HG03342 (cell line): ENCODE measurements around the gene TMED1.

Experiments used
- ATAC-seq: cut with Tn5 transposase; IDR thresholded peaks from one replicate; pipeline ENCODE4 v1.9.1; 2021; ENCODE audit warnings: mild to moderate bottlenecking, moderate library complexity; ENCODE audit not compliant: unreplicated experiment

Gene TMED1

DNA sequence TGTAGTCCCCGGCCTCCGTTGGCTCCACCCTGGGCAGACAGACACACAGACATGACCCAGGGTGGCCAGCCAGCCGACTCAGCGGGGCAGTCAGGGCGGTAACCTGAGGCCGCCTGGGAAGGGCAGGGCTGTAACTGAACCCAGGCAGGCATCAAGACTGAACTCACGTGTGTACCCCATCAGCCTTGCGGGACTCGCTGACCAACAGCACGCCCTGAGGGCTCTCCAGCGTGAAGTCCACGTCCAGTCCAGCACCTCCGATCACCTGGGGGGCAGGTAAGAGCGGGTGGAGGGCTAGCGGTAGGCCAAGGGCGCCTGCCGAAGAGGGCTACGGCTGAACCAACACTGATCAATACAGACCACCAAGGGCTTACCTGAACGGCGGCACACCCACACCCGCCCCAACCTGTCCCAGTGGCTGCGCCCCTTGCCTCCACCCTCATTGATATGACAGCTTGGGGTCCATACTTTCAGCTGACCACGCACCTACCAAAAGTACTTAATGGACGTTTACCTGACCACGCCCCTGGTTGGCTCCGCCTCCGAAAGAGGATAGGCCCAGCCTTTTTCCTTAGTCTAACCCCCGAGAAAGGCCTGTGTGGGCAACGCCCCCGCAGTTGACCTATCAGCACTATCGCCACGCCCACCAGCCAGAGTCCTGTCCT lies 791 bp downstream of the TMED1 start:
- ATAC-seq = no peak

DNA sequence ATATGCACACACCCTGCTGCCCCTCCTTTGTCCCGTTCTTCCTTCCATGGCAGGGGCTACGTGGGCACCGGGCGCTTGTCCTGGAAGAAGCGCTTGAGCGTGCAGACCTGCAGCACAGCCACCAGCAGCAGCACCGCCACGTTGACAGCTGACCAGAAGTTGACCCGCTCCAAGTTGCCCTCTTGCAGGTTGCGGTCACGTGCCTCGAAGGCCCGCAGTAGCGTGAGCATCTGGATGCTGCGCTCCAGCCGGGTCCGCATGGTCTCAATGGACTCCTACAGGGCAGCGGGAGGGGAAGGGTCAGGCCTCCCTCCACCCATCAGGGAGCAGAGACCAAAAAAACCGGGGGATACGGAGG lies 3.1 kb downstream of the TMED1 start:
- ATAC-seq = no peak

DNA sequence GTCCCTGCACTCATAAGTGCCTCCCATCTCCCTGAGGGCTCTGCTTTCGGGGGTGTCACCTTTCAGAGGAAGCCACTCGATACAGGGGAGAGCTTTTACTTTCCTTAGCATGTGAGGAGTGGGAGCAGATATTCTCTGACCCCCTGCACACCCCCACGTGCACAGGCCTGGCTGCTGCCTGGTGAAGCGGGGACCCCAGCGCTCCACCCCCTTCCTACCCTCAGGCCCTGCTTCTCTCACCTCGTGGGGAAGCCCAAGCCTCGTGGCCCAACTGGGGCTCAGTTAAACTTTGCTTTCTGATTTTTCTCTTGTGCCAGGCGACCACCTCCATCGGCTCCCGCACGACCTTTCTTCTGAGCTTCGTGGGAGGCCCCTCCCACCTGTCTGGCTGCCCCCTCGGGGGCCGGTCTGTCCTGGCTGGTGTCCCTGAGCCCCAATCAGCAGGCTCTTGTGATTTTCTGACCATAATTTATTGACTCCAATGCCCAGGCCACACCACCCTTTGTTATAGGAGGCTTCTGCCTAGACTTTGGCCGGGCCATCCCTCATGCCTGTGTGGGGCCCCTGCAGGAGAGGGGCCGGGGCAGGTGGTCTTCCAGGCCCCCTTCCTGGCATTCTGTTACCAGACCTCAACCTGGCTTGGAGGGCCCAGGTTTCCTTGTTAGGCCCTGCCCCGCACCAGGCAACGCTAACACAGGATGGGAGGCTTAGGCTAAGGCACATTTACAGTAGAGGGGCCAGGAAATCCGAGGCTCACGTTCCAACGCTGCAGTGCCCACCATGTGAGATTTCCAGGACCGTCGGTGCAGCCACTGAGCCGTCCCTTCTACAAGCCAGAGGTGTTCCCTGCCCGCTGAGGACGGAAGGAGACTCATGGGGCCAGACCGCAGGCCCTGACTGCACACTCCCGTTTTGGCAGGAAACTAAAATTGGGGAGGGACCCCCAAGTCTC lies 3.7 kb downstream of the TMED1 start:
- no peak for ATAC-seq

DNA sequence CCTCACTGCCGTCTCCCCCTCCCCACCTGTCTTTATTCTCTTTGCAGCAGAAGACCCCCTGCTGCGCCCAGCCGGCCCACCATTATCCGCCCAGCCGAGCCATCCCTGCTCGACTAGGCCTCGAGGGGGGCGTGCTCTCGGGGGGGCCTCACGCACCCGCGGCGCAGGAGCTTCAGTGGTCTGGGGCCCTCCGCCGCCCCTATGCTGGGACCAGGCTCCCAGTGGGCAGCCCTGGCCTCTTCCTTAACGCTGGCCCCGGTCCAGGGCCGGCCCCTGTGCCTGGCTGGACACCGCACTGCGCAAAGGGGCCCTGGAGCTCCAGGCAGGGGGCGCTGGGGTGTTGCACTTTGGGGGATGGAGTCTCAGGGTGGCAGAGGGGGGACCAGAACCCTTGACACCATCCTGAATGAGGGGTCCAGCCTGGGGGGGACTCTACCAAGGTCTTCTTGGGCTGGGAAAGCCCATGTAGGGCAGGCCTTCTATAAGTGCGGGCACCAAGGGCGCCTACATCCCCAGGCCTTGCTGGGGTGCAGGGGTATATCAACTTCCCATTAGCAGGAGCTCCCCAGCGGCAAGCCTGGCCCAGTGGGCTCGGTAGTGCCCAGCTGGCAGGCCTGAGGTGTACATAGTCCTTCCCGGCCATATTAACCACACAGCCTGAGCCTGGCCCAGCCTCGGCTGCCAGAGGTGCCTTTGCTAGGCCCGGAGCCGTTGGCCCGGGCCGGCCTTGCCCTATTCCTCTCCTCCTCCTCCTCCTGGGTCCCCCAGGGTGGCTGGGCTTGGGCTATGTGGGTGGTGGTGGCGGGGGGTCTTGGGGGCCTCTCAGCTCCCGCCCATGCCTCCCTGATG lies 4.9 kb downstream of the TMED1 start:
- ATAC-seq = no peak

DNA sequence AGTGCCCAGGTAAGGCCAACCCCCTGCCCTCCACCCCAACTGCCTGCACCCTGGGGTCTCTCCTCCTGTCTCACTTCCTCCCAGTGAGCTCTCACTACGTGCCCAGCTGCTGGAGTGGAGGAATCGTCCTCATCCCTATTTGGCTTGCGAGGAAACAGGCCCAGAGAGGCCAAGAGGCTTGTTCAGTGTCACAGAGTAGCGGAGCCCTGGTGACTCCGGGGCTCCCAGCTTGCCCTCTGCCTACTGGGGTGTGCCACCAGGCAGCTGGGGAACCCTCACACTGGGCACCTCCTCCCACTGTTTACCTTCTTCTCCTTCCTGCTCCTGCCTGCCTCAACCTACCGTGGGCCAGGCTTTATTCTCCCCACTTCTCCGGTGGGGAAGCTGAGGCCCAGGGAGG lies 5.6 kb downstream of the TMED1 start:
- ATAC-seq = no peak

DNA sequence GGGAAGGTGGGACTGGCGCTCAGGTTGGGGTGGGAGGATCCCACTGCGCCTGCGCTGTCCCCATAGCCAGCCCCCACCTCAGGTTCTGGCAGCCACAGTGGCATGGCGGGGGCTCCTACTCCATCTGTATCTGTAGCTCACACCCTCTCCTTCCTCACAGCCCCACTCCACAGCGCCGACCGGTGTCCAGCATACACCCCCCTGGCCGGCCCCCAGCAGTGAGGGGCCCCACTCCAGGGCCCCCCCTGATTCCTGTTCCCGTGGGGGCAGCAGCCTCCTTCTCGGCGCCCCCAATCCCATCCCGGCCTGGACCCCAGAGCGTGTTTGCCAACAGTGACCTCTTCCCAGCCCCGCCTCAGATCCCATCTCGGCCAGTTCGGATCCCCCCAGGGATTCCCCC lies 6.0 kb downstream of the TMED1 start:
- no peak for ATAC-seq

DNA sequence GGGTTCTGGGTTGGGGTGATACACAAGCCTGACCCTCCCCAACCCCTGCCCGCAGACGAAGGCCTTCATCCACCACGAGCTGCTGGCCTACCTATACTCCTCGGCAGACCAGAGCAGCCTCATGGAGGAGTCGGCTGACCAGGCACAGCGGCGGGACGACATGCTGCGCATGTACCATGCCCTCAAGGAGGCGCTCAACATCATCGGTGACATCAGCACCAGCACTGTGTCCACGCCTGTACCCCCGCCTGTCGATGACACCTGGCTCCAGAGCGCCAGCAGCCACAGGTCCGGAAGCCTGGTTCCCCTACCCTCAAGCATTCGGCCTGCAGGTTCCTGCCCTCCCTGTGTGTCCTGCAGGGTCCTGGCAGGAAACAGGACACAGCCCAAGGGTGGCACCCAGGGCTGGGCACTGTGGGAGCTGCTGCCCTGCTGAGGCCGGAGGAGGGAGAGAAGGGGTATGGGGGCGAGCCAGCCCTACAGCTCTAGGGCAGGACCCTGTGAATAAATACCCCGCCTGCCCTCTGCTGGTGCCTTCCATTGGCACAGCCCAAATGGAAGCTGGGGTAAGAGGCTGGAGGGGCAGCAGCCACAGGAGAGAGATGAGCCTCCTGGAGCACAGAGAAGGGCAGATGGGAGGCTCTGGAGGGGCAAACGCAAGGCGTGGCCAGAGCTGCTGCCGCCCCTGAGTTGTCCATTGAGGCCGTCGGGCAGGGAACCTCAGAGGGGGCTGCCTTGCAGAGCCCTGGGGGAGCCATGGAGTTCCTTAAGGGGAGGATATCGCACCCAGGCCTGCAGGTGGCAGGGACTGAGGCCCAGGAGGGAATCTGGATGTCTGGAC lies 6.8 kb downstream of the TMED1 start:
- no peak for ATAC-seq

DNA sequence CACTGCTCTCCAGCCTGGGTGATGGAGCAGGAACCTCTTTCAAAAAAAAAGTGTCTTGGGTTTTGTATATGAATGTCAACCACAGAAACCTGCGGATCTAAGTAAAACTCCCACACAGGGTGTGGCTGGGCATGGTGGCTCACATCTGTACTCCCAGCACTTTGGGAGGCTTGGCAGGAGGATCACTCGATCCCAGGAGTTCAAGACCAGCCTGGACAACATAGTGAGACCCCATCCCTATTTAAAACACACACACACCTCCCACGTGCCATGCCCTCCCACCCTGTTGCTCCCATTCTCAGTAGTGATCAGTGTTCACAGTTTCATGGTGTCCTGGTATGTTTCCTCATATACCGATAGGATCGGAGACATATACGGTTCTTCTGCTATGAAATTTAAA lies 9.2 kb downstream of the TMED1 start:
- no peak for ATAC-seq

DNA sequence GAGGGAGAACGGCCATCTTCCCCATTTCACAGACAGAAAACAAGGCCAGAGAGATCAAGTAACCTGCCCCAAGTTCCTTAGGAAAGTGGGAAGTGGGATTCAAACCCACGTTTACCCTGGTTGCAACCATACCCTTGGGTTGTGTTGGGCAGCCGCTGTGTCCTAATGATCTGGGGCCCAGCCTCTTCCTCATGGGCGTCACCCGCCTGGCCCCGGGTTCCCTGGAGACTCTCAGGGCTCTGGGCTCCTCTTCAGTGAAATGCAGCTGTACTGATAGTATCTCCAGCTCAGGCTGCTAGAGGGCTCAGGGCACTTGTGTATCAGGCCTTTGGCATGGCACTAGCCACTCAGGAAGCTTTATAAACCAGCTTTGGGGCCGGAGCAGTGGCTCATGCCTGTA lies 9.8 kb downstream of the TMED1 start:
- ATAC-seq = no peak

DNA sequence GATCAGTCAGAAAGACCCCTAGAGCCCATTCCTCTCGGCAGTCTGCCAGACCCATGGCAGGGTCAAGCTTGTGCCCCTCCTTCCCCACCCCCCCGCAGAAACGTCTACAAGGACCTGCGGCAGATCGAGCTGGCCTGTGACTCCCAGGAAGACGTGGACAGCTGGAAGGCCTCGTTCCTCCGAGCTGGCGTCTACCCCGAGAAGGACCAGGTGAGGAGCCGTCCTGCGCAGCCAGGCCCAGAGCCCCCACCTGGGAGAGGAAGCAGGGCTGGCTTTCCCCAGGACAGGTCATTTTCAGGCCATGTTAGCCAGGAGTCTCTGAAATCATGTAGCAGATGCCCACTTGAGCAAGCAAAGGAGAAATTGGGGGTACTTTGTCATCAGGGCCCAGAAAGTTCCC lies 12.3 kb downstream of the TMED1 start:
- no peak for ATAC-seq

DNA sequence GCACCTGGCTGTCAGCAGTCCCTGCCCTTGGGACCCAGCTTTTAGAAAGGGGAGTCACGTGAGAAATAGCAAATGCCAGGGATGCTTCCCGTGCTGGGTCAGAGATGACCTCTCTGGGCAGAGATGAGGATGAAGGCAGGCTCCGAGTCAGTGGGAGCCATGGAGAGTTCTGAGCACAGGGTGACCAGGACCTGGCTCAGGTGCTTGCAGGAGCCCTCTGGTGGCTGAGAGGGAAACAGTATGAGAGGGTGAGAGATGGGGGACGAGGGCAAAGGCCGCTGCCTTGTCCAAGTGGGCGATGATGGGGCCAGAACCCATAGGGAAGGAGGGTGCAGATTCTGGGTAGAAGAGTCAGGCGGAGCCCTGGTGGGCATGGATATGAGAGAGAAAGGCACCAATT lies 15.8 kb downstream of the TMED1 start:
- no peak for ATAC-seq

DNA sequence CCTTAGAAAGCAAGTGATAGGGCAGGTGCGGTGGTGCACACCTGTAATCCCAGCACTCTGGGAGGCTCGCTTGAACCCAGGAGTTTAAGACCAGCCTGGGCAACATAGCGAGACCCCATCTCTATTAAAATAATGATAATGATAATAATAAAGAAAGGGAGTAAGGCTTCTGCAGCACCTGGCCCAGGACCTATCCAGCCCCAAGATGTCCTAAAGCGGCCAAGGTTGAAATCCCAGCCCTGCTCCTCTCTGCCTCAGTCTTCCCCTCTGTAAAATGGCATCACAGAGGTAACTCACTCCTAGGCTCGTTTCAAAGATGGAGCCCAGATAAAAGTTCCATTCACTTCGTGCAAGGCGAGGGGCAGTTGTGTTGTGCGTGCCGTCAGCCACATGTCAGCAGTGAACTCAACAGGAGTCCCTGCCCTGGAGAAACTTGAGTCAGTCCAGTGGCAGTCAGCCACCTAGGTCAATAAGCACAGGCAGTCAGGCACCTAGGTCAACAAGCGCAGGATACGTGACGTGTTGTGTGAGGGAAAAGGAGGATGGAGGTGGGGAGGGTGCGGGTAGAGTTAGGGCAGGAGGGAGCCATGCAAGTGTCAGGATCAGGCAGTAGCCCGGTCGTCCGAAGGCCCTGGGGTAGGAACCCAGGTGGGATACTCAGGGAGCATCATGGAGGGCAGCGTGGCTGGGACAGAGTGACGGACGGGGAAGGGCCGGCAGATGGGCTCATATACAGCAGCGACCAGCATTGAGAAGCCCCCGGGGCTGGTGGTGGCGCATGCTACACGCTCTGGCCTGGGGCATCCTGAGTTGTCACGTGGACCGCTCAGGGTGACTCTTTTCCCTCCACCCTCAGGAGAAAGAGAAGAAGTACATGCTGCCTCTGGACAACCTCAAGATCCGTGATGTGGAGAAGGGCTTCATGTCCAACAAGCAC lies 16.6 kb downstream of the TMED1 start:
- no peak for ATAC-seq

DNA sequence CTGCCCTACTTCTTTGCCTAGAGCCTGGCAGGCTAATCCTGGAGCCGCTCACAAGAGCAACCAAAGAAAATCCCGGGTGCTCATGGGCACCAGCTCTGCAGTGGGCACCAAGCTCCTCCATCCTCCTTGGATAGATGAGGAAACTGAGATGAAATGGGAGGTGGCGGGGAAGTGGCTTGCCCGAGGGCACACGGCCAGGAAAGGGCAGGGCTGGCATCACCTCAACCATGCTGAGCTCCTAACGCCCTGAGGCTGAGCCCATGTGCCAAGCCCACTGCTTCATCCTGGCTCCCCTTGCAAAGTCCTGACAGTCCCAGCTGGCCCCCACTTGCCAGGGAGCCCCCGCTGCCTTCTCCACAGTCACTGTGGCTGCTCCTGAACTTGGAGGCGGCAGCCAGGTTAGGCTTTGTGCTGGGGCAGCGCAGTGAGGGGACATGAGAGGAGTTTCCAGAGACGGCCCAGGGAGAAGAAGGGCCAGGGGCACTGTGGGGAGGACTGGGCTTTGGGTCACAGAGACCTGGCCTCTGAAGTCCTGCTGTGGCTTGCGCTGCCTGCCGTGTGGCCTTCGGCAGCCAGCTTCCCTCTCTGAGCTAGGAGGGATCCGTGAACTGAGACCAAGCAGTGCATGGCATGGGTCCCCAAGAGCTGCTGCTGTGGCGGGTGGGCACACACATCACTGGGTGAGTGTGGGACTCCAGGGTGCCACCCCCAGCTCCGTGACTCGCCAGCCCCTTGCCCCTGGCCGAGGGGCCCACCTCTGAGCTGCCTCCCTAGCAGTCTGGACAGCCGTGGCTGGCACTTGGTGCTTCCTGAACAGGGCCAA lies 17.5 kb downstream of the TMED1 start:
- no peak for ATAC-seq

DNA sequence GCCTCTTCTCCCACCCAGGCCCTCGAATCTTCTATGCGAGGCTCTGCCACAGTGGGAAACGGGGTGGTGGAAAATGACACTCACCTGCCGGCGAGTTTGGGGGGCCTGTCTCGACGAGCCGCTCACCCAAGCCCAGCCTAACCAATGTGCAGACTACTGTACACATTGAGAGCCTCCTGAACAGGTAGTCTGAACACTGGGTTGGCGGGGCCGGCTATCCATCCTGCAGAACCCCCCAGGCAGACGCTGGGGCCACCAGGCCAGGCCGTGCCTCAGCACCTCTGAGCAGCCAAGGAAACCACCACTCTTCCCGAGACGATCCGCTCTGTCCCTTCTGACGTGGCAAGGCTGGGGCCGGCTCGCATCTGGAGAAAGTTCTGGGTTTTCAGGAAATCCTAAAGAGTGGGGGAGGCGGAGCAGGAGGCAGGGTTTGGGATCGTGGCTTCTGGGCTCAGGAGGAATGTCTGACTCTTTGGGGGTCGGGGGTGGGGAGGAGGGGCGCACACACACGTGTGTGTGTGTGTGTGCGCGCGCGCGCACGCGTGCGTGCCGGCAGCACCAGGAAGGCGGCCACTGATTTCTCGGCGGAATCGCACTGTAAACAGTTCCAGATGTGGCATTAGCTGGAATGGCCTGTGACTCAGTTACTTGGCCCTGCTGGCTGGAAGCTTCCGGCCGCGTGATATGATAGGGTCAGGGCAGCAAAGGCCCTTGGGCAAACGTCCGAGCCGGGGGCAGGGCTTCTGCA lies 18.5 kb downstream of the TMED1 start:
- ATAC-seq = no peak

DNA sequence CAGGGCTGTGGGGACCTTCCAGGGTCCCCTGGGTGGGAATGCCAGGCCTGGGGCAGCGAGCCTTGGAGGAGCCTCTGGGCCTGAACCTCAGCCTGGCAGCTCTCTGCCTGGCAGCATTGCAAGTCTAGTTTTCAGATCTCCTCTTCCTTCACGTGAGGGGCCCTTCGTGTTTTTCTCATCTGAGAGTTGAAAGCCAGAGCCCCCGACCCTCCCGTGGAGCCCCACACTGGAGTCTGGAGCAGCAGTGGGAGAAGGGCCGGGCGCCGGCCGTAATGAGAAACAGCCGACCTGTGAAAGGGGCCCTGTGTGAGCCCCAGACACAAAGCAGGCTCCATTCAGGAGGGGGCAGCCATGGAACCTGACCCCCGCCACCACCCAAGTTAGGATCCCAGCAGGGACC lies 19.3 kb downstream of the TMED1 start:
- ATAC-seq = no peak

DNA sequence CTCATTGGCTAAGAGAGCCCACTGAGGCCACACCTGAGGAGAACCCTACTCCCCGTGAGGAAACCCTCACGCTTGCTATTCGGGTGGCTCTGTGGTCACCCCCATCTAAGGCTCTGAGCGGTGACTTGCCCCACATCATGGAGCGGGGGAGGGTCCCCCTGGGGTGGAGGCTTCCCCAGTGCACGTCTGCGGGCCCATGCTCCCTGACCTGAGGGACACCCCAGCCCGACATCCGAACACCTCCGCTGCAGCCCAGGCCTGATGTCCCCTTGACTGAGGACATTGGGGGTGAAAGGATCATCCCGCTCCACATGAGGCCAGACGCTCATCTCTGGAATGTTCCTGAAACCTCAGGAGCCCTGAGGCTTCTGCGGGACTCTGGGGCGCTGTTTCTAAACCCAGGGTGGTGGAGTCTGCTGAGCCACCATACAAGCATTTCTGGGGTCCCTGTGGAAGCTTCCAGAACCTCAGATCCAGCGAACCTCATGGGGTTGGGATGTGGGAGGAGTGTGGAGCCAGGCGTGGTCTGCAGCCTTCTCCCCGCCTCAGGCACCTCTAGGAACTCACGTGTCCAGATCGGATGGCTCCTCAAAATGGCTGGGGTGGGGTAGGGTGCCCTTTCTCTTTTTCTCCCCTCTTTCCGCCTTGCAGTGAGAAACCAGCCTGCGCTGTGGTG lies 19.9 kb downstream of the TMED1 start:
- no peak for ATAC-seq

DNA sequence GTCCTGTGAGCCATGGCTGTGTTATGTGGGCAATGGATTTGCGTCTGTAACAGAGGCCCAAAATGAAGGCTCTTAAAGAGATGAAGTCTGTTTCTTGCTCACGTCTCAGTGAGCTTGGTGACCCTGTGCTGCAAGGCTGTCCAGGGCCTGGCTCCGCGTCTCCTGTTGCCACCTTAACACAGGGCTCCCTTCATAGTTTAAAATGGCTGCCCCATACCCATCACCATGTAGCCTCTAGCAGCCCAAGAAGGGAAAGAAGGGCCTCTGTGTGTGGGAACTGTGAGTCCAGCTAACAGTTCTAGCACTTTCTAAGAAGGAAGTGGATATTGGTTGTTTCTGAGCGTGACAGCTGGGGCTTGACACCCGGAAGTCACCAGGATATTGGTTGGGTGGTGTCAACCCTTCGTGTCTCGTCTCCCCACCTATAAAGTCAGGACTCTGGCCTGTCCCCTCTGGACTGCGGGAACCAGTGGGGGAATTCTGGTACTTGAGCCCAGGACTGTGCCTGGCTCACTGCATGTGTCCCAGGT lies 20.9 kb downstream of the TMED1 start:
- ATAC-seq = no peak
